ENCODE results near the gene SNORC. TPM values are rescaled to one million over a fixed set of nuclear protein-coding genes. Genes with fewer than 3 reads are reported as not detected.
A peak's percentile ranks its signal among the peaks of the same experiment; 100 is the strongest.

The SNORC gene
- total RNA-seq, 1 experiment from 2014 or later = 0.24 TPM

GRCh38 chr2:232882505-232883115 lies 12.5 kb downstream of the SNORC start:
- no peak for DNase-seq (ENCODE audit: low read depth)

DNA sequence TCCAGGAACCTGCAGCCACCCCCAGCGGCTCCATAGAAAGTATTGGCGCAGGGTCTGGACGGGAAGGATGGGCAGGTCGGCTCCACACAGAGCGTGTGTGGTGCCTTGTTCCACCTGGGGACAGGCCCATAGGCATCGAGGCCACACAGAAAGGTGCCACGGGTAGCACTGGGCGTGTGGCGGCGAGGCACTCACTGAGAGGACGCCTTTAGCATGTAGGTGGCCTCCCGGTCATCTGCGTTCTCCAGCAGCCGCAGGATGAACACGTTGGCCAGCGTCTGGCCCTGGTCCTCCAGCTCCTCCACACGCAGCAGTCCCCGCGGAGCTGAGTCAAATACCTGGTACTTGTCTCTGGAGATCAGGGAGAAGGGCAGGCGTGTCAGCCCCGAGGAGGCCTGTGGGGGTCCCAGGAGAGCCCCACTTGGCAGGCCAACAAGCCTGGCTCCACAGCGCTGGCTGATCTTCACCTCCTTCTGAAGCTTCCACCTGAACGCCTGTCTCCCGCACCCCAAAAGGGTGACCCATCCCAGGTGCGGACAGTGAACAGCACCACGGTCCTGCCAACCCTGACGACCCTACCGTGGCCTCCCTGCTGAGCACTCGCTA lies 13.2 kb downstream of the SNORC start:
- DNase-seq (ENCODE audit: low read depth) = no peak

GRCh38 chr2:232884001-232884421 lies 13.9 kb downstream of the SNORC start:
- no peak for DNase-seq (ENCODE audit: low read depth)

GRCh38 chr2:232884549-232885263 lies 14.6 kb downstream of the SNORC start:
- DNase-seq (ENCODE audit: low read depth) = no peak

DNA sequence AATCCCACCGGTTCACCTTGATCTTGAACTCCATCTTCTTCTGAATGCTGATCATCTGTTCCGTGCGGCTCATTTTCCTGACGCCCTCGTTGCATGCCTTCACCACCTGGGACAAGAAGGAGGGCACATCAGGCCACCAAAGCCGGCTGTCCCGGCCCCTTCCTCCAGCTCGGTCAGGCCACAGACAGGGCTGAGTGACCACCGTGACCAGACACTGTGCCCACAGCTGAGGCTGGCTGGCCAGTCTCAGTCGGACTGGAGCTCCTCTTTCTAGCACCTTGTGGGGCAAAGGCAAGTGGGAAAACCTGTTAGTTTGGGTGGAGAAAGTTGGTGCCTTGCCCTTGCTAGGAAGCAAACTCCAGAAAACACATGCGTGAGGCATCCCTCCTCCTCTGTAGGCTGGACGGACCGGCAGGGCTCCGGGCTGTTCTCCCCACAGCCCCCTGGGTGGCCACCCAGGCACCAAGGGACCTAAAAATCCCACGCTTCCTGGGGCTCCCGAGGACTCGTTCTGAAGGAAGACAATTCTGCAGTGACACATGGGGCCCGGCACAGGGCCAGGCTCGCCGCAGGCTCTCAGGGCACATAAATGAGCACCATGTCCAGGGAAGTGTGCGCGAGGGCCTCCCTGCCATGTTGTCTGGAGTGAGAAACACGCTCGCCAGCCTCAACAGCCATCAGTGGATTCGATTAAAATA lies 15.3 kb downstream of the SNORC start:
- DNase-seq (ENCODE audit: low read depth) = peak; percentile 57

DNA sequence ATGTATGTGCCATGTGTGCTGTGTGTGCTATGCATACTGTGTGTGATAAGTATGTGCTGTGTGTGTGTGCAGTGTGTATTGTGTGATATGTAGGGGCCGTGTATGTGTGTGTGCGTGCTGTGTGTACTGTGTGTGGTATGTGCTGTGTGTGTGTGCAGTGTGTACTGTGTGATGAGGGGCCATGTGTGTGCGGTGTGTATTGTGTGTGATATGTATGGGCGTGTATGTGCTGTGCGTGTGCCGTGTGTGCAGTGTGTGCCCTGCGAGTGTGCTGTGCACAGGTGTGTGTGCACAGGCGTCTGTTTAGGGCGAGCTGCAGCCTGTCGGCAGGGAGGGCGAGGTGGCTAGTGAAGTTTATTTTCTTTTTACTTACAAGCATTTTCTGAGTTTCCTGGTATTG lies 16.1 kb downstream of the SNORC start:
- DNase-seq (ENCODE audit: low read depth) = no peak

DNA sequence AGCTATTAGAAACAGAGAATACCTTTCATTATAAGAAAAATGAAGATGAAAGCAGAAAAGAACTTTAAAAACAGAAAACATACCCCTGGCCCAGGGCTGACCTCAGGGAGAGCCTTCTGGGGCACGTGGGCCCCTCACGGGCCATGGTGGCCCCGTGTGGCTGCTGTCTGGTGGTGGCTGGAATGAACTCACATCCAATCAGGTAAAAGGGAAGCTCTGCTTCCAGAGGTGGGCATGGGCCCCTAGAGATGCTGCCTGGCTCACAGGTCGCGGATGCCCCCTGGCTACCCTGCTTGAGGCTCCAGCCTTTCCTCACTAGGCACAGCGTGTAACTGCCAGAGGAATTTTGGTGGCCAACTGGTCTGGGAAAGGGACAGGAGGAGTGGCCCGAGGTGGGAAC lies 16.6 kb downstream of the SNORC start:
- no peak for DNase-seq (ENCODE audit: low read depth)

DNA sequence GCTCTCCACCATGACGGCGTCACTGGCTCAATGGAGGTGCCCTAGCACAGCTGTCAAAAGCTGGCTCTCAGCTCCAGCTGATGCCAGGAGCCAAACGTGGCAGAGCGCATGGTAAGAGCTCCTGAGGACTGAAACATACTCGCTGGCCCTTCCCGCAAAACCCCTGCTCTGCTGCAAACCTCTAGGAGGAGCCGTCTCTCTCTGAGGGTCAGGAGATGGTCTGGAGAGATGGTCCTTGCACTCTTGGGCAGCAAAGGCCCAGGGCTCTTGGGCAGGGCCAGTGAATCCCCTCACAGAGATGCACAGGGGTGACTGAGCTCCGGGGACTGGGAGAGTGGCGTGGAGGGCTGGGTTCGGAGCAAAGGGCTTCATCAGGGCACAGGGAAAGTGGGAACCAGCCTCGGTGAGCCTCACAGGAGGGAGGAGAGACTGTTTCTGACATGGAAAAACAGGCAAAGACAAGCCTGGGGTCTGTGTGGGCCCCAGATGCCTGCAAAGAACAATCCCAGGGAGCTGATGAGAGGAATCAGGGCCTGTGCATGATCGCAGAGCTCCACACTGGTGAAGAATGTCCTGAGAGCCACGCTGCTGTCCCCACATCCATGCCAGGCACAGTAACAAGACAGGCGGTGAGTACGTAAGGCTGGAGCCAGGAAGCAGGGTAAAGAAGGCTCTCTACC lies 17.2 kb downstream of the SNORC start:
- no peak for DNase-seq (ENCODE audit: low read depth)

DNA sequence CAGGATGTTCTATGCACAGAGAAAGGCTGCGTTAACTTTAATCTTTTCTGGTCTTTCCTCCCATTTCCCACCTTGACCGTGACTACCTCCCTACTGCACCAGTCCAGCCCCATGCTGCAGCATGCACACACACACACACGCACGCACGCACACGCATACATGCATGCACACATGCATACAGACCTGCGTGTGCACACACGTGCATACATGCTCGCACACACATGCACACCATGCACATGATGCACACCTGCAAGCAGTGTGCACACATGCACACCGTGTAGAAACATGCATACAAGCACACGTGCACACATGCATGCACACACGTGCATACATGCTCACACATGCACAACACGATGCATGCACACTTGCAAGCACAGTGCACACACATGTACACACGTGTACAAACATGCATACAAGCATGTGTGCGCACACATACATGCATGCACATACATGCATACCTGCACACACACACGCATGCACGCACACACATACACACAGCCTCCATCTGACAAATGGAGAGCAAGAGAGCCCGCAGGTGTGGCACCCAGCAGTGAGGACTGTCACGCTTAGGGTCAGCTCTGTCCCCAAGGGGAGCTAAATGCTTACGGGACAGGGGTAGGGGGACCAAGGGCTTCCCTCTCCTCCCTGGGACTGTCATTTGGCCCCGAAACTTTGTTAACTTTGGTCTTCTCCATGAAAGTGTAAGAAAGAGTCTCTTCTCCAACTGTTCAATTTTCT lies 18.2 kb downstream of the SNORC start:
- DNase-seq (ENCODE audit: low read depth) = no peak

- no peak for DNase-seq (ENCODE audit: low read depth)
Measured at GRCh38 chr2:232888839-232889529, 18.9 kb downstream of the SNORC start.

DNA sequence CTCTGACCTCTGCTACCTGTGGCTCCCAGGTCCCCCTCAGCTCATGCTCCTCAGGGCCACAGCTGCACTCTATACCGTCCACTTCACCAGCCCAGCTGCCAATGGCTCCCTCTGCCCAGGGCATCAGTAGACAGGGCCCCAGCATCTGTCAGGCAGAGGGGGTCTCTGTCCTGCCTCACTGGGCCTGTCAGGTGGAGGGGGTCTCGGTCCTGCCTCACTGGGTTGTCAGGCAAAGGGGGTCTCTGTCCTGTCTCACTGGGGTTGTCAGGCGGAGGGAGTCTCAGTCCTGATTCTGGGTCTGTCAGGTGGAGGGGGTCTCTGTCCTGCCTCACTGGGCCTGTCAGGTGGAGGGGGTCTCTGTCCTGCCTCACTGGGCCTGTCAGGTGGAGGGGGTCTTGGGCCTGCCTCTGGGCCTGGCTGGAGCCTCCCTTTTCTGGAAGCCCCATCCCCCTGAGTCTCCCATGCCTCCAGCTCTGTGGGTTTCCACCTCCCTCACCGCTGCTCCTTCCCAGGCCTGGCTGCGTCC lies 19.9 kb downstream of the SNORC start:
- DNase-seq (ENCODE audit: low read depth) = no peak

DNA sequence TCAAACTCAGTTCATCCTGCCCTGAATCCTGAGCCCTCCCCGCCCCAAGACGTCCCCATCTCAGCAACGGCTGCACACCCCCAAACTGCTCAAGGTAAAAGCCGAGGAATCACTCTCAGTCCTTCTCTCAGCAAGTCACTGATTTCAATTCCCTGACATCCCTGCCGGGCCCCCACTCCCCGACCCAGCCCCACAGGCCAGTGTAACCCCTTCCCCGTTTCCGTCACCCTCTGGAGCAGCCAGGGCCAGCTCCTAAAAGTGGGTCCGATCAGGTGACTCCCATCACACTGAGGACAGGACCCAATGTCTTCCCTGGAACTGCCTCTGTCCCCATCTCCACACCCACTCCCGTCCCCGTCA lies 20.5 kb downstream of the SNORC start:
- no peak for DNase-seq (ENCODE audit: low read depth)

DNA sequence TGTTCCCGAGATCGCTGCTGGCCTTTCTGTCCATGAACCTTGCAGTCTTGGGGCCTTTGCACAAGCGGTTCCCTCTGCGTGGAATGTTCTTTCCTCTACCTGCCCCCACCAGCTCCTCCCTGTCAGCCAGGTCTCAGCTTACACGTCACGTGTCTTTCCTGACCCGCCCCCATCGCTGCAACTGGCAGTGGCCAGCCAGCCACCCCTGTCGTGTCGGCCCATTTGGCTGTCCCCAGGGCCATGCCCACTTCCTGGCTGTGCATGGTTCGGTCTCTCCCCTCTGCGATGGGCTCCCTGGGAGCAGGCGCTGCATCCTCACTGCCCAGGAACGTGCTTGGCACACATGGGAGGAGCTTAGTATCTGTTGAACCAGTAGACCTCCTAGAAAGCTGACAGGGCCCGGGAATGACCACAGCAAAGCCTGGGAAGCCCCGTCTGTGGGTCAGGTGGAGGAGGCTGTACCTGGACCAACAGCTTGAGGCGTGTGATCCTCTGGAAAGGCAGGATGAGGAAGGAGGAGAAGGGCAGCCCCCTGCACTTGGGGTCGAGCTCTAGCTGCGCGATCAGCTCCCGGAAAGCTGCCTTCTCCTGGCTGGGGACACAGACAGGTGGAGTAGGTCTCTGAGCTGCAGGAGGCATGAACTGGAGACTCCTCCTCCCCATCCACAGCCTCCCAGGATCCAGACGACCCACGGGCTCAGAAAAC lies 21.0 kb downstream of the SNORC start:
- DNase-seq (ENCODE audit: low read depth) = peak; percentile 68

DNA sequence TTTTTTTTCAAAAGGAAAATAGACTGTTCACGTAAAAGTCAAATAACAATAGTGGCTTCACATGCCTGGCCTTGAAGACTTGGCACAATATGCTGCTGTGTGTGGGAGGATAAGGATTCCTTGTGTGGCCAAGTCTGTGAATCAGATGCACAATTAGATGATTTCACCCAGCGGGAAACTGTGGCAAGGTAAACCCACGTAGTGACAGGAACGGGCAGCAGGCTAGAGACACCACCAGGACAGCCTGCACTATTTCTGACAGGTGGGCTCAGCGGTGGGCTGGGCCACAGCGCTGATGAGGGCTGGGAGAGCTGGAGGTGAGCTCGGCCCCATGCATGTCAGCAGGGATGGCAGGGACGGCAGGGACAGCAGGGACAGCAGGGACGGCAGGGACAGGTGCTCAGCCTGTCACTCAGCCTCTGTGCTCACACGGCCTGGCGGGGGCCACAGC lies 21.6 kb downstream of the SNORC start:
- DNase-seq (ENCODE audit: low read depth) = peak; percentile 83

DNA sequence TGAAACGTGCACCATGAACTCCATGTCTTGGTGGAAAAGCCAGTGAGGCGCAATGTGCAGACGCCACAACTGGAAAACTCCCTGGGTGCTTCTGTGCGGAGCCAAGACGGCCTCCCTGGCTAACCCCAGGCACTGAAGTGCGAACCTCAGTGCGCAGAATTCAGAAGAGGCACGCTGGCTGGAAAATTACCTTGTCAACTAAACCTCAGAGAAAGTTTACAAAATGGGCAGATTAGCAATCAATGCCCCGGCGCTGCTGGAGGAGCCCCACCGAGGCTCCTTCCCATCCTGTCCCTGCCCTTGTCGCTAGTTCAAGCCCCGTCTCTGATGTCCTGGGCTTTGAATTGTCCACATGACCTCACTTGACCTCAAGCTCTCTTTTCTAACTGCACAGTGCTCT lies 22.2 kb downstream of the SNORC start:
- no peak for DNase-seq (ENCODE audit: low read depth)

DNA sequence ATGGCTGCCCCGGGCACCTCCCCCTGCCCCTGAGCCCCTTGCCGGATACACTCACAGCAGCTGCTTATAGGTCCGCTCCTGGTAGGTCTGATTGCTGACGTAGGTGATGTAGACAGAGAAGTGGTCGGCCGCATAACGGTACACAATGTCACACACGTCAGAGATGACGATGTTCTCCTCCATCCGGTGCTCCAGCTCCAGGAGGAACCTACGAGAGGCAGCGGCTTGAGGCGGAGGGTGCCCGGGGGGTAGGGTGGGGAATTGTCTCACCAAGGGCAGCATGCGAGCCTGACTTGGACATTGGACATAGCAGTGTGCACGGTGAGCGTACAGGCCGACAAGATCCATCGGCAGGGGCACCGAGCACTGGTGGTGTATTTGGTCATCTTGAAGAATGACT lies 22.8 kb downstream of the SNORC start:
- DNase-seq (ENCODE audit: low read depth) = no peak

GRCh38 chr2:232893834-232894233 lies 23.8 kb downstream of the SNORC start:
- no peak for DNase-seq (ENCODE audit: low read depth)

GRCh38 chr2:232894251-232894650 lies 24.2 kb downstream of the SNORC start:
- no peak for DNase-seq (ENCODE audit: low read depth)

DNA sequence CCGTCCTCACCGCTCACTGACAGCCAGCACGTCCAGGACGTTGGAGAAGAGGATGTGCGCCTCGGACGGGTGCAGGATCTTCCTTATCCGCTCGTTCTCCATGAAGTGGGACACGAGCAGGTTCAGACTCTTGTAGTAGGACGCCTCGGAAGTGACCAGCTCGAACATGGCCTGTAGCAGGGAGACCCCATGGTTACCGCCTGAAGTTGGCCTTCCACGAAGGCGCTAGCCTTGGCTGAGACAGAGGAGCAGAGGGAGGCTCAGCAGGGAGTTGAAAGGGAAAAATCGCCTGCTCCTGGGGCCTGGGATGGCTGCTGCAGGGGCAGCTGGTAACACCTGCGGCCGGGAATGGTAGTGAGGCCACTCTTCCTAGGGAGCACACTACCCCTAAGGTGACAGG lies 24.7 kb downstream of the SNORC start:
- DNase-seq (ENCODE audit: low read depth) = no peak

- no peak for DNase-seq (ENCODE audit: low read depth)
Measured at GRCh38 chr2:232896111-232896510, 26.0 kb downstream of the SNORC start.
